Measurements from ENCODE around the gene NXPE4.

NXPE4 gene

GRCh38 chr11:114559425-114560310 lies 35.9 kb downstream of the NXPE4 start, which contains the start of gene NXPE1:
Gene NXPE1, minus strand, starts transcription at chr11:114559881. Its CDS starts 8,680 bp downstream, at chr11:114551201.
- DNase-seq, result no peak

GRCh38 chr11:114556135-114556534 lies 39.5 kb downstream of the NXPE4 start:
- no peak for DNase-seq

GRCh38 chr11:114553642-114554041 lies 41.9 kb downstream of the NXPE4 start:
- DNase-seq, result no peak

GRCh38 chr11:114551060-114551459 lies 44.5 kb downstream of the NXPE4 start:
- DNase-seq, result no peak

- no peak for DNase-seq
Observed at GRCh38 chr11:114525682-114526081, 69.9 kb downstream of the NXPE4 start.

- DNase-seq, result no peak
Observed at GRCh38 chr11:114524122-114524521, 71.5 kb downstream of the NXPE4 start.

- no peak for DNase-seq
Observed at GRCh38 chr11:114522818-114523217, 72.8 kb downstream of the NXPE4 start.
